Lower leg skin (tissue), 3 donors: ENCODE data around the gene DESI2.

Experiments used
- CTCF ChIP-seq, 3 donors: fragments of 450-650 bp; IDR thresholded peaks; one replicate each; pipeline ENCODE4 v1.5.1; 2016; ENCODE audit warnings: antibody characterized with exemption in 3 of 3, mild to moderate bottlenecking in 3 of 3, moderate library complexity in 2 of 3
- POLR2A ChIP-seq, 2 donors: fragments of 450-650 bp; IDR thresholded peaks; one replicate each; pipeline ENCODE4 v1.6.1; 2016 to 2017; ENCODE audit warnings: antibody characterized with exemption in 2 of 2, mild to moderate bottlenecking in 1 of 2, moderate library complexity in 1 of 2

- TF ChIP-seq CTCF (IDR thresholded peaks at IDR 0.05), result no peak
- no peak for TF ChIP-seq POLR2A (IDR thresholded peaks at IDR 0.05)
These were observed 25.8 kb downstream of the DESI2 start for GRCh38 chr1:244678697-244679096.
